NB4 (cell line): Measurements from ENCODE around the gene UST.

Experiments used
- TF ChIP-seq, protein P1 (sequence below): IDR thresholded peaks from one replicate; pipeline ENCODE4 v1.5.1; 2012; ENCODE audit warnings: low read depth, low read length
- TF ChIP-seq, protein P2 (sequence below): IDR thresholded peaks from 2 replicates; pipeline ENCODE4 v1.6.1; 2011; ENCODE audit warnings: low read depth, low read length

DNA sequence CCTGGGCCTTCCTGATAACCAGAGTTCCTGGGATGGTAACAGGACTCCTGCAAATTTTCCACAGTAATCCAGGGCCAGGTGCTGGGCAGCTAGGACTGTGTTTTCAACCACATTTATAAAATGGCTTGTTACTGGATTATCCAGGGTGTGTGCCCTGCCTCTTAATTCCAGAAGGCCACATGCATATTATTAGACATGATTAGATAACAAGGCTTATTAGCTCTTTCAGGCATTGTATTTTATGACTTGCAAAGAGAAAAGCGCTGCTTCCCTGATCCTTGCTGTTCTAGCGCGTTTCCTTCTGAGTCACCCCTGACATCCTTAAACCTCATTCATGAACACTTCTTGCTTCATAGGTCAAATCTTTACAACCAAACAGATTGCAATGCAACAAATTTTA, 208.6 kb downstream of the UST start:
- TF ChIP-seq, protein P1, sequence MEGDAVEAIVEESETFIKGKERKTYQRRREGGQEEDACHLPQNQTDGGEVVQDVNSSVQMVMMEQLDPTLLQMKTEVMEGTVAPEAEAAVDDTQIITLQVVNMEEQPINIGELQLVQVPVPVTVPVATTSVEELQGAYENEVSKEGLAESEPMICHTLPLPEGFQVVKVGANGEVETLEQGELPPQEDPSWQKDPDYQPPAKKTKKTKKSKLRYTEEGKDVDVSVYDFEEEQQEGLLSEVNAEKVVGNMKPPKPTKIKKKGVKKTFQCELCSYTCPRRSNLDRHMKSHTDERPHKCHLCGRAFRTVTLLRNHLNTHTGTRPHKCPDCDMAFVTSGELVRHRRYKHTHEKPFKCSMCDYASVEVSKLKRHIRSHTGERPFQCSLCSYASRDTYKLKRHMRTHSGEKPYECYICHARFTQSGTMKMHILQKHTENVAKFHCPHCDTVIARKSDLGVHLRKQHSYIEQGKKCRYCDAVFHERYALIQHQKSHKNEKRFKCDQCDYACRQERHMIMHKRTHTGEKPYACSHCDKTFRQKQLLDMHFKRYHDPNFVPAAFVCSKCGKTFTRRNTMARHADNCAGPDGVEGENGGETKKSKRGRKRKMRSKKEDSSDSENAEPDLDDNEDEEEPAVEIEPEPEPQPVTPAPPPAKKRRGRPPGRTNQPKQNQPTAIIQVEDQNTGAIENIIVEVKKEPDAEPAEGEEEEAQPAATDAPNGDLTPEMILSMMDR: no peak
- TF ChIP-seq, protein P2, sequence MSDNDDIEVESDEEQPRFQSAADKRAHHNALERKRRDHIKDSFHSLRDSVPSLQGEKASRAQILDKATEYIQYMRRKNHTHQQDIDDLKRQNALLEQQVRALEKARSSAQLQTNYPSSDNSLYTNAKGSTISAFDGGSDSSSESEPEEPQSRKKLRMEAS: no peak
